Keratinocyte (primary cell): ENCODE results near the gene CLCN1. TPM values are rescaled to one million over a fixed set of nuclear protein-coding genes. Genes with fewer than 3 reads are reported as not detected.
A peak's percentile ranks its signal among the peaks of the same experiment; 100 is the strongest.

ENCODE experiments used
- DNase-seq: peaks from one replicate; pipeline ENCODE4 v3.0.0-alpha.2; 2011; ENCODE audit warnings: low read depth, missing footprints, low spot score
- FAIRE-seq: peaks from 2 replicates; lab custom pipeline; 2011; peaks lifted over from hg19 to GRCh38; lab: Jason Lieb, UNC
- H2AFZ ChIP-seq: 2 replicates; pipeline ENCODE4 v1.6.0; 2012; ENCODE audit warnings: low read length, control low read depth, inconsistent platforms; ENCODE audit not compliant: control insufficient read depth
- H3K27ac ChIP-seq: 2 replicates; pipeline ENCODE4 v1.5.1; 2011; ENCODE audit warnings: low read length; ENCODE audit not compliant: control insufficient read depth, insufficient read depth
- H3K27me3 ChIP-seq: 3 replicates; pipeline ENCODE4 v1.6.0; 2011; ENCODE audit warnings: low read length; ENCODE audit not compliant: control insufficient read depth, insufficient read depth; ENCODE audit errors: extremely low read depth
- H3K36me3 ChIP-seq, 2 experiments: 2 replicates in 1 of 2; 3 replicates in 1 of 2; pipeline ENCODE4 v1.5.1; 2011; ENCODE audit warnings: low read length in 2 of 2, mild to moderate bottlenecking in 1 of 2; ENCODE audit not compliant: control insufficient read depth in 2 of 2, insufficient read depth in 2 of 2; ENCODE audit errors: extremely low read depth in 1 of 2
- H3K4me1 ChIP-seq: 3 replicates; pipeline ENCODE4 v1.5.1; 2011; ENCODE audit warnings: low read length; ENCODE audit not compliant: control insufficient read depth, insufficient read depth; ENCODE audit errors: extremely low read depth
- H3K4me2 ChIP-seq: 3 replicates; pipeline ENCODE4 v1.6.0; 2011; ENCODE audit warnings: low read depth, low read length; ENCODE audit not compliant: control insufficient read depth, insufficient read depth; ENCODE audit errors: extremely low read depth
- H3K4me3 ChIP-seq, 3 experiments: fragments of 200-600 bp in 1 of 3; sonication (generic) in 1 of 3; 2 replicates in 2 of 3; 3 replicates in 1 of 3; pipeline ENCODE4 v1.5.1; 2011 to 2016; ENCODE audit warnings: low read length in 3 of 3, mild to moderate bottlenecking in 3 of 3, control low read depth in 2 of 3, inconsistent platforms in 1 of 3, low read depth in 1 of 3, mixed read lengths in 1 of 3, mixed run types in 1 of 3, moderate library complexity in 1 of 3; ENCODE audit not compliant: control insufficient read depth in 2 of 3, insufficient read depth in 2 of 3; ENCODE audit errors: extremely low read depth in 1 of 3
- H3K79me2 ChIP-seq: 2 replicates; pipeline ENCODE4 v1.6.0; 2012; ENCODE audit warnings: low read length; ENCODE audit not compliant: control insufficient read depth, insufficient read depth
- H3K9ac ChIP-seq: 3 replicates; pipeline ENCODE4 v1.6.0; 2011; ENCODE audit warnings: low read length; ENCODE audit not compliant: control insufficient read depth, insufficient read depth; ENCODE audit errors: extremely low read depth
- H3K9me1 ChIP-seq: 3 replicates; pipeline ENCODE4 v1.6.0; 2011; ENCODE audit warnings: low read length; ENCODE audit not compliant: control insufficient read depth, insufficient read depth; ENCODE audit errors: extremely low read depth
- H3K9me3 ChIP-seq: 2 replicates; pipeline ENCODE4 v1.5.1; 2012; ENCODE audit warnings: low read depth, low read length; ENCODE audit not compliant: control insufficient read depth
- H4K20me1 ChIP-seq: 3 replicates; pipeline ENCODE4 v1.6.0; 2011; ENCODE audit warnings: low read length; ENCODE audit not compliant: control insufficient read depth, insufficient read depth; ENCODE audit errors: extremely low read depth
- EZH2 ChIP-seq: IDR thresholded peaks from one replicate; pipeline ENCODE4 v1.6.1; 2012; ENCODE audit warnings: inconsistent platforms, mild to moderate bottlenecking, low read length, moderate library complexity
- dilution Hi-C: fragments of 300-500 bp; cut with MboI; formaldehyde crosslinking; loops from one replicate; pipeline ENCODE4 v1.7.0; 2020; ENCODE audit warnings: low sequenced_read_pairs; ENCODE audit not compliant: extremely low pct_ligation_motif_present
- polyA plus RNA-seq, 5 experiments: library from polyadenylated mRNA; depleted of rRNA in 3 of 5; stranded (reverse) in 3 of 5; stranded (forward) in 1 of 5; unstranded in 1 of 5; fragments of >200 nt; gene quantifications; 1 replicate in 1 of 5; 2 replicates in 3 of 5; 3 replicates in 1 of 5; pipeline versions ENCODE4 v1.2.1 to v1.2.3, GENCODE V29; 2011 to 2012; ENCODE audit warnings: missing spikeins in 2 of 5, low read depth in 1 of 5, low replicate concordance in 1 of 5
- TF ChIP-seq, protein P1 (sequence below), 3 experiments: IDR thresholded peaks in 1 of 3; conservative IDR thresholded peaks in 1 of 3; optimal IDR thresholded peaks in 1 of 3; 2 replicates in 2 of 3; 3 replicates in 1 of 3; pipeline versions ENCODE3 to v1.5.1; 2011; ENCODE audit warnings: low read length in 3 of 3, mild to moderate bottlenecking in 3 of 3, moderate library complexity in 2 of 3, control low read depth in 1 of 3, inconsistent platforms in 1 of 3; ENCODE audit not compliant: insufficient read depth in 2 of 3; ENCODE audit errors: extremely low read depth in 1 of 3

CLCN1 gene
- polyA plus RNA-seq, 1 donor (not counting 4 experiments of a cell fraction or from before 2014, with no cell fraction given), result not detected

DNA sequence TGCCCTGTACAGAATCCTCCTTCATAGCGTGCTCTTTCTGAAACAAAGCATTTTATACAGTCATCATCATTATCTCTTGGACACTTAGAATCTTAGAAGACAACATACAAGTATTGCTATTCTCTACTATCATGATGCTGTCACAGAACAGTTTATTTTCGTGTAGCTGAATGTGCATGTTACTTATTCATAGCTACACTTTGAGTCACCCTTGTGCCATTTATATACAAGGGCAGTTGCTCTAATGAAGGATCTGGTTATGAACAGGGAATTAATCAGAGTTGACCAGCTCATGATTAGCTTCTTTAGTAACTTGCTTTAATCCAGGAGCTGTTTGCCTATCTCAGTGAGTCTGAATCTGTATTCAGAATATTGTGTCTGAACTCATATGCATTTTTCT, 16.6 kb upstream of the CLCN1 start:
- no peak overlapping the region for H3K9ac ChIP-seq
- no peaks in the 10 kb centered on the region for H3K9me3 ChIP-seq
- no peak for TF ChIP-seq EZH2
- TF ChIP-seq, protein P1, sequence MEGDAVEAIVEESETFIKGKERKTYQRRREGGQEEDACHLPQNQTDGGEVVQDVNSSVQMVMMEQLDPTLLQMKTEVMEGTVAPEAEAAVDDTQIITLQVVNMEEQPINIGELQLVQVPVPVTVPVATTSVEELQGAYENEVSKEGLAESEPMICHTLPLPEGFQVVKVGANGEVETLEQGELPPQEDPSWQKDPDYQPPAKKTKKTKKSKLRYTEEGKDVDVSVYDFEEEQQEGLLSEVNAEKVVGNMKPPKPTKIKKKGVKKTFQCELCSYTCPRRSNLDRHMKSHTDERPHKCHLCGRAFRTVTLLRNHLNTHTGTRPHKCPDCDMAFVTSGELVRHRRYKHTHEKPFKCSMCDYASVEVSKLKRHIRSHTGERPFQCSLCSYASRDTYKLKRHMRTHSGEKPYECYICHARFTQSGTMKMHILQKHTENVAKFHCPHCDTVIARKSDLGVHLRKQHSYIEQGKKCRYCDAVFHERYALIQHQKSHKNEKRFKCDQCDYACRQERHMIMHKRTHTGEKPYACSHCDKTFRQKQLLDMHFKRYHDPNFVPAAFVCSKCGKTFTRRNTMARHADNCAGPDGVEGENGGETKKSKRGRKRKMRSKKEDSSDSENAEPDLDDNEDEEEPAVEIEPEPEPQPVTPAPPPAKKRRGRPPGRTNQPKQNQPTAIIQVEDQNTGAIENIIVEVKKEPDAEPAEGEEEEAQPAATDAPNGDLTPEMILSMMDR (optimal IDR thresholded peaks at IDR 0.05 in 1 of 3, IDR thresholded peaks at IDR 0.05 in 1 of 3, conservative IDR thresholded peaks at IDR 0.05 in 1 of 3; ENCODE audit: extremely low read depth in 1 of 3, insufficient read depth in 2 of 3, low read length in 3 of 3), result no peak
- DNase-seq, result no peak
- peaks cover 7% of the 10 kb centered on the region for H3K4me1 ChIP-seq
- dilution Hi-C loops, result no loop called here
- no peak overlapping the region for H3K27ac ChIP-seq
- peaks cover 3% of the 10 kb centered on the region for H3K79me2 ChIP-seq
- peaks cover 2% of the 10 kb centered on the region for H3K9me1 ChIP-seq
- no peak overlapping the region for H2AFZ ChIP-seq
- no peak overlapping the region for H3K4me2 ChIP-seq
- no peak overlapping the region for H3K4me3 ChIP-seq
- peaks cover 31 to 46% of the 10 kb centered on the region in 2 experiments for H3K36me3 ChIP-seq
- no peak for FAIRE-seq
- no peaks in the 10 kb centered on the region for H4K20me1 ChIP-seq
- H3K27me3 ChIP-seq, result no peaks in the 10 kb centered on the region

DNA sequence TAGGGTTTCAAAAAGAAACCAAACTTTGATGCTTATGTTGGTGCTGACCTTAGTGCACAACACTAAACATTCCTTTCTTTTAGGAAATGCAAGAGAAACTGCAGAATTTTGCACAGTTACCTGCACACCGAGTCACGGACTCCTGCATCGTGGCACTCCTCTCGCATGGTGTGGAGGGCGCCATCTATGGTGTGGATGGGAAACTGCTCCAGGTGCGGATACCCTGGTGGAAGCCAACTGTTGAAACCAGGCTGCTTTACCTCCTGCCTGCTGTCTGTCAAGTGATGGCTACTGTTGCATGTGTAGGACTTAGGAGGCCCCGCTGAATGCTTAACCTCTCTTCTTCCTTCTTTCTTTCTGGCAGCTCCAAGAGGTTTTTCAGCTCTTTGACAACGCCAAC, 16.1 kb upstream of the CLCN1 start:
- FAIRE-seq (no peak), DNase-seq (no peak)
- Histone ChIP-seq H3K9me1 (no peaks in the 10 kb centered on the region), H2AFZ (no peak overlapping the region), H3K36me3 (peaks cover 32 to 46% of the 10 kb centered on the region in 2 experiments), H3K27me3 (no peaks in the 10 kb centered on the region), H4K20me1 (no peaks in the 10 kb centered on the region), H3K4me2 (no peak overlapping the region), H3K27ac (no peak overlapping the region), H3K4me1 (peaks cover 7% of the 10 kb centered on the region), H3K79me2 (no peaks in the 10 kb centered on the region), H3K9me3 (no peaks in the 10 kb centered on the region), H3K9ac (no peak overlapping the region), H3K4me3 (no peak overlapping the region)
- dilution Hi-C loops, result no loop called here
- TF ChIP-seq EZH2, result no peak
- TF ChIP-seq, protein P1 (optimal IDR thresholded peaks at IDR 0.05 in 1 of 3, IDR thresholded peaks at IDR 0.05 in 1 of 3, conservative IDR thresholded peaks at IDR 0.05 in 1 of 3; ENCODE audit: extremely low read depth in 1 of 3, insufficient read depth in 2 of 3, low read length in 3 of 3), result peak; percentile 67 to 87 (median 77)
